HCT116 (cell line): ENCODE data around the gene IMMP2L. TPM values are rescaled to one million over a fixed set of nuclear protein-coding genes. Genes with fewer than 3 reads are reported as not detected.

Experiments used
- ATAC-seq: fragments of 200-7000 bp; cut with Tn5 transposase; 2 replicates; pipeline ENCODE4 v1.9.1; 2020; ENCODE audit warnings: mild to moderate bottlenecking, moderate library complexity
- BruUV-seq: library from RNA; stranded (reverse); fragments of 400-500 nt; replicated peaks from 2 replicates; lab custom pipeline; 2021; lab: Mats Ljungman, UMichigan
- CTCF ChIA-PET: fragments of 300-600 bp; sonication (Branson Sonifier 250); formaldehyde crosslinking; loops from one replicate; lab custom pipeline; 2021; ENCODE audit warnings: antibody characterized with exemption; lab: Charles Lee
- POLR2A ChIA-PET: fragments of 300-600, 350-600 bp; sonication (Branson Sonifier 250); formaldehyde crosslinking; loops from one replicate; lab custom pipeline; 2021; ENCODE audit warnings: antibody characterized with exemption; lab: Charles Lee
- RAD21 ChIA-PET, 2 experiments: fragments of 300-600 bp; sonication (Branson Sonifier 250); formaldehyde crosslinking; loops; one replicate each; lab custom pipeline; 2023; ENCODE audit warnings: low total read pairs in 2 of 2; ENCODE audit not compliant: uncharacterized antibody in 2 of 2, unreplicated experiment in 2 of 2, low non-redundant PET in 1 of 2; lab: Charles Lee
- DNase-seq: peaks from one replicate; pipeline ENCODE4 v3.0.0-alpha.2; 2010; ENCODE audit warnings: low read depth, low spot score
- H2AFZ ChIP-seq: fragments of 200-600 bp; shearing (Covaris generic), sonication (generic); 2 replicates; pipeline ENCODE4 v1.6.1; 2017; ENCODE audit warnings: low read depth, mixed run types, mixed read lengths, antibody characterized with exemption, low read length; ENCODE audit not compliant: poor library complexity, severe bottlenecking
- H3K27ac ChIP-seq: 2 replicates; pipeline ENCODE4 v1.5.1; 2012; ENCODE audit warnings: low read depth, low read length
- H3K27me3 ChIP-seq: fragments of 200-600 bp; sonication (generic); 2 replicates; pipeline ENCODE4 v1.6.1; 2016; ENCODE audit warnings: mixed run types, low read length, mixed read lengths; ENCODE audit not compliant: insufficient read depth
- H3K36me3 ChIP-seq, 2 experiments: fragments of 200-500 bp in 1 of 2; fragments of 200-600 bp in 1 of 2; sonication (Bioruptor generic) in 1 of 2; sonication (generic) in 1 of 2; 2 replicates each; pipeline versions ENCODE4 v1.5.1 to v1.6.1; 2014 to 2016; ENCODE audit warnings: low read length in 2 of 2, inconsistent platforms in 1 of 2, mixed read lengths in 1 of 2, mixed run types in 1 of 2; ENCODE audit not compliant: insufficient read depth in 2 of 2, control insufficient read depth in 1 of 2
- H3K4me1 ChIP-seq, 2 experiments: fragments of 200-600 bp in 1 of 2; sonication (generic) in 1 of 2; 2 replicates each; pipeline versions ENCODE4 v1.5.1 to v1.6.1; 2012 to 2017; ENCODE audit warnings: low read length in 2 of 2, inconsistent platforms in 1 of 2, mild to moderate bottlenecking in 1 of 2, mixed read lengths in 1 of 2, mixed run types in 1 of 2, moderate library complexity in 1 of 2; ENCODE audit not compliant: insufficient read depth in 2 of 2, control insufficient read depth in 1 of 2
- H3K4me2 ChIP-seq: fragments of 200-600 bp; sonication (generic); 2 replicates; pipeline ENCODE4 v1.6.1; 2017; ENCODE audit warnings: mixed run types, low read length, mixed read lengths
- H3K4me3 ChIP-seq, 2 experiments: fragments of 200-600 bp in 1 of 2; sonication (generic) in 1 of 2; replicated peaks in 1 of 2; 2 replicates each; pipeline ENCODE4 v1.5.1; 2011 to 2016; ENCODE audit warnings: low read length in 2 of 2, control low read depth in 1 of 2, low read depth in 1 of 2, mild to moderate bottlenecking in 1 of 2, mixed read lengths in 1 of 2, mixed run types in 1 of 2
- H3K79me2 ChIP-seq: fragments of 200-600 bp; sonication (generic); 2 replicates; pipeline ENCODE4 v1.6.1; 2017; ENCODE audit warnings: mild to moderate bottlenecking, mixed run types, low read length, moderate library complexity, mixed read lengths; ENCODE audit not compliant: insufficient read depth
- H3K9ac ChIP-seq: fragments of 200-600 bp; sonication (generic); 2 replicates; pipeline ENCODE4 v1.6.1; 2016; ENCODE audit warnings: low read length, mixed read lengths
- H3K9me2 ChIP-seq: fragments of 200-600 bp; sonication (generic), shearing (Covaris generic); 2 replicates; pipeline ENCODE4 v1.6.1; 2017; ENCODE audit warnings: mixed run types, mild to moderate bottlenecking, moderate library complexity; ENCODE audit not compliant: insufficient read depth
- H3K9me3 ChIP-seq, 2 experiments: fragments of 200-500 bp in 1 of 2; fragments of 200-600 bp in 1 of 2; sonication (Bioruptor generic) in 1 of 2; sonication (generic) in 1 of 2; 2 replicates each; pipeline ENCODE4 v1.6.1; 2014 to 2017; ENCODE audit warnings: low read length in 2 of 2, mixed read lengths in 2 of 2, inconsistent platforms in 1 of 2, low read depth in 1 of 2, mild to moderate bottlenecking in 1 of 2, mixed run types in 1 of 2, moderate library complexity in 1 of 2; ENCODE audit not compliant: control insufficient read depth in 1 of 2, insufficient read depth in 1 of 2
- H4K20me1 ChIP-seq: fragments of 200-600 bp; sonication (generic), shearing (Covaris generic); 2 replicates; pipeline ENCODE4 v1.6.1; 2017; ENCODE audit warnings: mixed run types, mild to moderate bottlenecking, moderate library complexity; ENCODE audit not compliant: insufficient read depth
- CEBPB ChIP-seq: IDR thresholded peaks from 2 replicates; pipeline ENCODE4 v1.6.1; 2012; ENCODE audit warnings: low read depth
- EGR1 ChIP-seq: IDR thresholded peaks from 2 replicates; pipeline ENCODE4 v1.6.1; 2012; ENCODE audit warnings: low read depth
- ELF1 ChIP-seq: IDR thresholded peaks from 2 replicates; pipeline ENCODE4 v1.6.1; 2012; ENCODE audit warnings: low read depth, borderline replicate concordance
- EZH2phosphoT487 ChIP-seq: fragments of 200-600 bp; IDR thresholded peaks from 2 replicates; pipeline ENCODE4 v1.6.1; 2018; ENCODE audit warnings: antibody characterized with exemption, borderline replicate concordance
- FOSL1 ChIP-seq: IDR thresholded peaks from 2 replicates; pipeline ENCODE4 v1.6.1; 2012; ENCODE audit warnings: low read depth
- POLR2A ChIP-seq: IDR thresholded peaks from 2 replicates; pipeline ENCODE4 v1.7.0; 2011; ENCODE audit warnings: borderline replicate concordance; ENCODE audit not compliant: insufficient read depth, insufficient read length; ENCODE audit errors: extremely low read depth
- POLR2AphosphoS5 ChIP-seq: IDR thresholded peaks from 2 replicates; pipeline ENCODE4 v1.6.1; 2011; ENCODE audit warnings: mild to moderate bottlenecking, low read depth, low read length, moderate library complexity
- SIN3A ChIP-seq: IDR thresholded peaks from 2 replicates; pipeline ENCODE4 v1.6.1; 2012; ENCODE audit warnings: low read depth
- SP1 ChIP-seq: IDR thresholded peaks from 2 replicates; pipeline ENCODE4 v1.6.1; 2012; ENCODE audit warnings: low read depth
- TCF7L2 ChIP-seq: IDR thresholded peaks from 2 replicates; pipeline ENCODE4 v1.7.0; 2011; ENCODE audit warnings: borderline replicate concordance, inconsistent platforms; ENCODE audit not compliant: insufficient read depth, insufficient read length; ENCODE audit errors: extremely low read depth
- YY1 ChIP-seq: IDR thresholded peaks from 2 replicates; pipeline ENCODE4 v1.6.1; 2011; ENCODE audit warnings: low read length, low read depth, moderate library complexity, mild to moderate bottlenecking; ENCODE audit not compliant: insufficient replicate concordance; ENCODE audit errors: extremely low read depth
- intact Hi-C: fragments of 100-400 bp; cut with micrococcal nuclease; formaldehyde crosslinking; loops from 2 replicates; pipeline ENCODE4 v1.10.0; 2022
- total RNA-seq: library from RNA; stranded (reverse); gene quantifications from one replicate; pipeline ENCODE4 v1.2.1, GENCODE V29; 2021; ENCODE audit not compliant: unreplicated experiment

The IMMP2L gene
- total RNA-seq, 1 experiment from 2014 or later, result 21.1 TPM

DNA sequence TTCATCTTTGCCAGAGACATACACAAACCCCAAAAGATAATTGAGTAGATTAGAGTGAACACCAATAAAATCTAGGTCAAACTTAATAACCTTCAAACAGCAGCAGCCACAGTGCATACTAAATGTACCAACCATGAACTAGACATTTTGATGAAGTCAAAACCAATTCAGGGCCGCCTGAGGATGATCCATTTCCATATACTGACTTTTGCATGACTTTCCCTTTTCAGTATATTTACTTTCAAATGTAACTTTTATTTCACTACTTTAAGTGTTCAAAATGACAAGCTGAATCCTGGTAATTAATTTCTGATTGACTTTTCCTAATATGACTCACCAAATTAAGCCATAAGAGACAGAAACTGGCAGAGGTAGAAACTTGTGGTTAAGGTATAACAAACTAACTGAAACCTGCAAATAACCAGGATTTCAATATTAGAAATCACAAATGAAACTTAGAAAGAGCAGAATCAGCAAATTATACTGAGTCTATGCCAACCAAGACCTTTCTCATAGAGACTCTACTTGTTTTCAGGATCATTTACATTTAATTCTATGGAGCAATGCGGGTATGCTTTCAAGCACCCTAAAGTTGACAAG is 643.2 kb downstream of the IMMP2L start:
- no peak for DNase-seq
- no peak for ATAC-seq
- no peak overlapping the region for H3K4me3 ChIP-seq
- no peaks in the 10 kb centered on the region for H3K9me2 ChIP-seq
- no peak overlapping the region for H3K27ac ChIP-seq
- H3K4me2 ChIP-seq, result no peak overlapping the region
- POLR2A ChIA-PET, result no interaction called here
- H3K9me3 ChIP-seq, result no peaks in the 10 kb centered on the region
- no TSS peak for BruUV-seq
- intact Hi-C loops, result no loop called here
- H3K4me1 ChIP-seq, result peaks cover 0 to 7% of the 10 kb centered on the region in 2 experiments; a peak in 2 of 4 replicates
- H3K36me3 ChIP-seq, result no peaks in the 10 kb centered on the region
- H3K27me3 ChIP-seq, result no peaks in the 10 kb centered on the region
- CTCF ChIA-PET, result no interaction called here
- H4K20me1 ChIP-seq, result no peaks in the 10 kb centered on the region
- H3K9ac ChIP-seq, result no peak overlapping the region
- no peak overlapping the region for H2AFZ ChIP-seq
- TF ChIP-seq YY1 (no peak), SIN3A (no peak), TCF7L2 (no peak), POLR2AphosphoS5 (no peak), EGR1 (no peak), EZH2phosphoT487 (no peak), POLR2A (no peak), FOSL1 (no peak), SP1 (no peak), ELF1 (no peak)
- H3K79me2 ChIP-seq, result no peaks in the 10 kb centered on the region
- RAD21 ChIA-PET, result no interaction called here

DNA sequence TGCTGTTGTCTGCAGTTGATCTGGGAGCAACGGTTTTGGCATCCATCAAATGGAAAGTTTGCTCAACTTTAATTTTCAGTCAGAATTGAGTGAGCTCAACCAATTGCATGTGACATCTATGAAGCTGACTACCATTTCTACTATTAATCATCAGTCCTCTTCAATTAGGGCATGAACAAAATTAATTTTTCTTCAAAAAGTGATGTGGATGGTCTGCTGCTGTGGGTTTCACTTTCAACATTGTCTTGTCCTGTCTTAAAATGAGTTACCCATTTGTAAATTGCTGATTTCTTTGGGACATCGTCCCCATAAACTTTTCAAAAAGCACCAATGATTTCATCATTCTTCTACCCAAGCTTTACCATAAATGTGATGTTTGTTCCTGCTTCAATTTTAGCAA is 648.0 kb downstream of the IMMP2L start:
- no peaks in the 10 kb centered on the region for H3K36me3 ChIP-seq
- no peak overlapping the region for H3K9ac ChIP-seq
- H4K20me1 ChIP-seq, result no peaks in the 10 kb centered on the region
- no peak overlapping the region for H2AFZ ChIP-seq
- no peaks in the 10 kb centered on the region for H3K4me1 ChIP-seq
- ChIA-PET CTCF (no interaction called here), POLR2A (no interaction called here), RAD21 (no interaction called here)
- H3K9me2 ChIP-seq, result no peaks in the 10 kb centered on the region
- no TSS peak for BruUV-seq
- H3K9me3 ChIP-seq, result no peaks in the 10 kb centered on the region
- H3K79me2 ChIP-seq, result no peaks in the 10 kb centered on the region
- H3K27me3 ChIP-seq, result no peaks in the 10 kb centered on the region
- no peak overlapping the region for H3K27ac ChIP-seq
- H3K4me3 ChIP-seq, result no peak overlapping the region
- no peak overlapping the region for H3K4me2 ChIP-seq
- TF ChIP-seq CEBPB (no peak), EZH2phosphoT487 (no peak), ELF1 (no peak)
- no peak for ATAC-seq
- intact Hi-C loops, result no loop called here
- DNase-seq, result no peak
